Endometrial microvascular endothelial cells (primary cell): ENCODE measurements around the gene KRTAP10-1. TPM values are rescaled to one million over a fixed set of nuclear protein-coding genes. Genes with fewer than 3 reads are reported as not detected.
"Not testable (repeated sequence)": the region's sequence is repeated elsewhere in the genome, so short reads cannot be mapped to it uniquely, and the experiment has no call there.

Experiments used
- in situ Hi-C: cut with HindIII; loops from 2 replicates; pipeline ENCODE4 v1.10.0; 2017; ENCODE audit warnings: low sequenced_read_pairs, low pct_unique_long_range_greater_than_20kb; ENCODE audit errors: inconsistent ontology term
- total RNA-seq: library from RNA; depleted of rRNA; stranded (reverse); fragments of >200 nt; gene quantifications from one replicate; pipeline ENCODE4 v1.2.3, GENCODE V29; 2015; ENCODE audit errors: inconsistent ontology term

The KRTAP10-1 gene
- total RNA-seq, 1 donor from 2014 or later, result not detected

DNA sequence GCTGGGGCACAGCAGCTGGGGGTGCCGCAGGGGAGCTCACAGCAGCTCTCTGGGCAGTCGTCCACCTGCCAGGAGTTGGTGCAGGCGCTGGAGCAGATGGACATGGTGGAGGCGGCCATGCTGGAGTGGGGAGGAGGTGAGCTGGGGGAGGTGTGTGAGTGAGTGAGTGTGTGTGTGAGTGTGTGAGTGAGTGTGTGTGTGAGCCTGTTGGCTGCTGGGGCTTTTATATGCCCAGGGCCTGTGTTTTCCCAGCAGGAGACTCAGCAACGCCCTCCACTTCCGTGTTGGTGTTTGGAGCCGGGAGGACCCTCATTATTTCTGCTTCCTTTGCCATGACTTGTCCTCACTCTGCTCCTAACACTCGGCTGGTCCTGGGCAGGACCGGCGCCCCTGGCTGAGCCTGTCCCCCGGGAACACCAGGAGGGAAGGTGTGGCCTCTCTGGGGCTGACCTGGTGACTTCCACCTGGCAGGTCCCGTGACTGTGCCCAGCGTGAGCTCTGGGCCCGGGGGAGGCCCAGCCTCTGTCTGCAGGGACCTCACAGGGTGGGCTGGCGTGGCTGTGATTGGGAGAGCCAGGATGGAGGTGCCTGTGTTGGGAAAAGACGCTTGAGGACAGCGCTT lies 11.5 kb upstream of the KRTAP10-1 start, which contains the start of gene KRTAP10-2:
TSS of gene KRTAP10-2 (minus strand) at position 166 of the 622 bp plus-strand sequence. CDS start at position 119, 47 bp downstream.
- in situ Hi-C loops, result no loop called here

DNA sequence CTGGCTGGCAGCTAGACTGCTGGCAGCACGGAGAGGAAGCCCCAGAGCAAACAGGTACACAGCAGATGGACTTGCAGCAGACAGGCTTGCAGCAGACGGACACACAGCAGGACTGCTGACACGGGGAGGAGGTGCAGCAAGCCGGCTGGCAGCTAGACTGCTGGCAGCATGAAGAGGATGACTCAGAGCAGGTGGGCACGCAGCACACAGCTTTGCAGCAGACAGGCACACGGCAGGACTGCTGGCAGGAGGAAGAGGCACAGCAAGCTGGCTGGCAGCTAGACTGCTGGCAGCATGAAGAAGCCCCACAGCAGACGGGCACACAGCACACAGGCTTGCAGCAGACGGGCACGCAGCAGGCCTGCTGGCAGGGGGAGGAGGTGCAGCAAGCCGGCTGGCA lies 10.8 kb upstream of the KRTAP10-1 start:
- in situ Hi-C loops, result no loop called here

DNA sequence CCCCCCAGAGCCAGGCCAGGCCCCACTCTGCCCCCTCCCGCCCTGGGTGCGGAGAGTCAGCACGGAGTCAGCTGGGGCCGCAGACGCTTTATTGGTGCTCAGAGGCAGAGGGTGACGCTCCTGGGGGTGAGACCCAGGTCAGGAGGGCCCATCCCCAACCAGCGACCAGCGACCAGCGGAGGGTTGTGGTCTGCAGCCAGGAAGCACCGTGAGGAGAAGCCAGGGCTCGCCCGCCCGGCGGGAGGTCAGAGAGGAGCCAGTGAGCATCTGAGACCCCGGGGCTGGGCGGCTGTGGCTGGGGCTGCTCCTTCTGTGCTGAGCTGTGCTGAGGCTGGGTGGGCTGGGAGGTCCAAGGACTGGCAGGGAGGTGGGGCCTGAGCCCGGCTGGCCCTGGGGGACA lies 10.3 kb upstream of the KRTAP10-1 start:
- in situ Hi-C loops, result not testable (repeated sequence)

DNA sequence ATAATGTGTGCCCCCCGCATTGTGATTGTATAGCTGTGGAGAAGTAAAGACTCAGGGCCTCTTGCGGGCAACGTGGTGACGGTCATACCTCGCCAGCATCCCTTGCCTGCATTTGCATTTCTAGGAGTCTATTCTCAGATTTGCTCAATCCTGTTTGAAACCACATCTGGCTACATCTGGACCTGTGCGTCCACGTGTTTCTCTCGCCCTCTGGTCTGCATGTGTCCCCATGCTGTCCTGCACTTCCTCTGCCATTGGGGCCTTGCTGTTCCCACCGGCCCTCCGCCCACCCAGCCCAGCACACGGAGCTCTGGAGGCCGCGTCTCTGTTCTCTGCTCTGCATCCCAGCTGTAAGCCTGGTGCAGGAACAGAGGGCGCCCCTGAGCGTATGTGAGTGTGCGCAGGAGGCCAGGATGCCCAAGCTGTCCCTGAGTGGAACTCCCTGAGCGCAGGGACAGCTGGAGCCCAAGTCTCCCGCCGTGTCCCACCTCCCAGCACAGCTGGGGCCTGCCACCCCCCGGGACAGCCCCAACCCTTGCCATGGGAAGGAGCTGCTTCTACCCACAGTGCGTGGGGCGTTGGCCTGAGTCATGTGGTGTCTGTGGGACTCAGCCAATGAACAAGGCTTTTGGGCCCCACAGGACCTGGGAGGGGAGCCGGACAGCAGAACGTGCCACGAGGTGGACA lies 9.7 kb upstream of the KRTAP10-1 start:
- in situ Hi-C loops, result no loop called here

DNA sequence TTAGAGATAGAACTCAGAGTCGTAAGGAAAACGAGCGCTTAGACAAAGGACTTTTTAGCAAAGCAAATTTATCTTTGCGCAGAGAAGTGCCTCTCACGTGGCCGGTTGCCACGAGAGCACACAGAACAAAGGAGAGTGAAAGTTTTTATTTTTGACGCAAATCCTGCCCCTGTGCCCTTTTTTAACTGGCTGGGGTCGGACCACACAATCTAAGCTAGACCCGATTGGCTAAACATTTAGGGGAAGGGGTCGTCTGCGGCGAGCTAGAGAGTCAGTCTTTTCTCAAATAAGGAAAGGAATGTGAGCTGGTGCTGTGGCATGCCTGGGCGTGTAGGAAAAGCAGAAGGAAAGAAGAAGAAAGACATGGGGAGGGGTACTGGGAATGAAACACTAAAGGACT lies 8.9 kb upstream of the KRTAP10-1 start:
- in situ Hi-C loops, result no loop called here

DNA sequence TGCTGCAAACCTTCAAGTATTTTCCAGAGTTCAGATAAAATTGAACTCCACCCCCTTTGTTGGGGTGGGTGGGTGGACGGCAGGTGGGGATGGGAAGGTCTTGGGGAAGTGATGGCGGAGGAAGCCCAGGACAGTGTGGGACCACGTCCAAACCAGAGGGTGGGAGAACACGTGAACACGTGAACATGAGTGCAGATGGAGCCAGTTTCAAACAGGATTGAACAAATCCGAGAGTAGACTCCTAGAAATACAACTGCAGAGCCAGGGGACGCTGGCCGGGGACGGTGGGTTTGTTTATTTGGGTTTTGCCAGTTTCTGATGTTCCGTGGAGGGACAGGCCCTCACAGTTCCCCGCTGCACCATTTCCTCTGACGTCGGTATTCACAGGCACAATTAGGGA lies 8.4 kb upstream of the KRTAP10-1 start:
- in situ Hi-C loops, result no loop called here

DNA sequence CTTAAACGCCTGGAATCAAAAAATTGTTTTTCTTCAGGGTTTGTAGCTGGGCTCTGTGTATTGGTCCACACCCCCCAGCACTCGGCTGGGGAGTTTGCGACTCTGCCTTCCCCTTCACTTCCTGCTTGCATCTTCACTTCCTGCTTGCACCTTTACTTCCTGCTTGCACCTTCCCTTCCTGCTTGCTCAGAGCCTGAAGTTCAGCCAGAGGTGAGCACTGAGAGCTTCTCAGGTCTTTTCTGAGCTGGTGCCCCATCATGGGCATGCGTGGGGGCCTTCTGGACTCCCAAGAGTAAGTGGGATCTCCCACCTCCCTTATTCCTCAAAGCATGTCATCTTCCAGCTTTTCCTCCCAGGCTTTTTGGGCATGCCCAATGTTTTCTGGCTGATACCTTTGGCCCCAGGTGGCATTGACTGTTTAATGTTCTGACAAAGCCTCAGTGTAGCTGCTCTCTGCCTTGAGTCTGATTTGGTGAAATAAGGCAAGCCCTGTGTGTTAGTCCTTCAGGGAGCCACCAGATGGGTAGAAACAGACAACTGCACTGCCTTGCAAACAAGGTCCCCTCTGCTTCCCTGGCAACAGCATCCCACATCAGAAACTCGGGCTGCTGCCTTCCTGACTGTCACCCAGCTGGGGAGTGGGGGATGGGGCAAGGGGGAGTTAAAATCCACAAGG lies 7.8 kb upstream of the KRTAP10-1 start:
- in situ Hi-C loops, result no loop called here

DNA sequence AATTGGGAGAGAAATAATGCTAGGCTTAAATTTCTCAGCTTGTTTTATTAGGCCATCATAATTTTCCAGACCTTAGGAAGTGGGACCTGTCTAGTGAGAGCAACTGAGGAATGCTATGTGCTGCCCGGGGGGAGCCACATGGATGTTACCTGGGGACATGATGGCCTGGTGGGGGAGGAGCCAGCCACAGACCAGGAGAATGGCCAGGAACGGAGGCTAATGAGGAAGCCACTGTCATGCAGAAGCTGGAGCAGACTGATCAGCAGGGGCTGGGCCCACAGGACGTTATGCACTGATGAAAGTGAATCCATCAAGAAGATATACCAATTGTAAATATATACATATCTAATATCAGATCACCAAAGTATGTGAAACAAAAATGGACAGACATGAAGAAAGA lies 4.6 kb upstream of the KRTAP10-1 start:
- in situ Hi-C loops, result no loop called here

DNA sequence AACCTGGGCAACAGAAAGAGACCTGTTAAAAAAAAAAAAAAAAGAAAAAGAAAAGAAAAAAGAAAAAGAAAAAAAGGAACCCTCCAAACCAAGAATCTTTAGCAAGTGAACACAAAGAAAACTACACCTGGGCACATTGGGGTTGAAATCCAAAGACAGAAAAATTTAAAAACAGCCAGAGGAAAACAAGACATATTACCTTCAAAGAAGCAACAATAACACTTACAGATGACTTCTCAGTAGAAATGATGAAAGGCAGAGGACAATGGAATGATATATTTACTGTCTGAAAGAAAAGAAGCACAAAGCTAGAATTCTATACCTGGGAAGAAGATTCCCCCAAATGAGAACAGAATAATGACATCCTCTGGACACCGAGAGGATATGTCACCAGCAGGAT lies 2.7 kb upstream of the KRTAP10-1 start:
- in situ Hi-C loops, result no loop called here

DNA sequence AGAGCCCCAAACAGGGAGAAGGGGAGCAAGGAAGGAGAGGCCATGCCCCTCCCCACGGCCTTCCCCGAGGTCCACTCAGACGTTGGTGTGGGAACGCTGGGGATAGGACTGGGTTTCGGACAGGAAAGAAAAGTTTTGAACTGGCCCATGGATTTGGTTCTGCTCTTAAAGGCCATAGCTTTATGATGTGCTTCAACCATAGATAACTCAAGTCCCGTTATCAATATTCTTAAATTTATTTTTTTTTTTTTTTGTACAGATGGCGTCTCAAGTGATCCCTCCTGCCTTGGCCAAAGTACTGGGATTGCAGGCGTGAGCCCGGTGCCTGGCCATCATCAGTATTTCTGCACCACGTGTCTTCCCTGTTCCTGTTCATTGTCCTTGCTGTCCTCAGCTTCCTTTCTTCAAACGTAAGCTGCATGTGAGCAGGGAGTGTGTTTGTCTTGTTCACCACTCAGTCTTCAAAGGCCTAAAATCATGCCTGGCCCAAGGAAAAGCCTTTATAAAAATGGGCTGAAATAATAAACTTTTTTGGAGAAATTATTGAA lies 820 bp upstream of the KRTAP10-1 start:
- in situ Hi-C loops, result no loop called here

DNA sequence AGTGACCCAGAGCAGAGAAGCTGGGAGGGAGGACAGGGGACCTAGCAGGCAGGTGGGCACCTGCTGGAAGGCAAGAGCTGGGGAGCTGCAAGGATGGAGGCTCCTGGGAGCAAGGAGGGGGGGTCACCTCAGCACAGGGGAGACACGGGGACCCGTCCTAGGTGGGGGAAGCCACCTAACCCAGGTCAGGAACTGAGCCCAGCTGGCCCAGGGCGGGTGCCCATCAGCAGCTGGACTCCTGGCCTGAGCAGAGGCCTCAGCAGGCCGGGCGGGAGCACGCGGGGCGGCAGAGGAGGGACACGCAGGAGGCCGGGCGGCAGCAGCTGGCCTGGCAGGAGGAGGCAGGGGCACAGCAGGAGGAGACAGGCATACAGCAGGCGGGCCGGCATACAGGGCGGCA lies 949 bp downstream of the KRTAP10-1 start:
- in situ Hi-C loops, result no loop called here

DNA sequence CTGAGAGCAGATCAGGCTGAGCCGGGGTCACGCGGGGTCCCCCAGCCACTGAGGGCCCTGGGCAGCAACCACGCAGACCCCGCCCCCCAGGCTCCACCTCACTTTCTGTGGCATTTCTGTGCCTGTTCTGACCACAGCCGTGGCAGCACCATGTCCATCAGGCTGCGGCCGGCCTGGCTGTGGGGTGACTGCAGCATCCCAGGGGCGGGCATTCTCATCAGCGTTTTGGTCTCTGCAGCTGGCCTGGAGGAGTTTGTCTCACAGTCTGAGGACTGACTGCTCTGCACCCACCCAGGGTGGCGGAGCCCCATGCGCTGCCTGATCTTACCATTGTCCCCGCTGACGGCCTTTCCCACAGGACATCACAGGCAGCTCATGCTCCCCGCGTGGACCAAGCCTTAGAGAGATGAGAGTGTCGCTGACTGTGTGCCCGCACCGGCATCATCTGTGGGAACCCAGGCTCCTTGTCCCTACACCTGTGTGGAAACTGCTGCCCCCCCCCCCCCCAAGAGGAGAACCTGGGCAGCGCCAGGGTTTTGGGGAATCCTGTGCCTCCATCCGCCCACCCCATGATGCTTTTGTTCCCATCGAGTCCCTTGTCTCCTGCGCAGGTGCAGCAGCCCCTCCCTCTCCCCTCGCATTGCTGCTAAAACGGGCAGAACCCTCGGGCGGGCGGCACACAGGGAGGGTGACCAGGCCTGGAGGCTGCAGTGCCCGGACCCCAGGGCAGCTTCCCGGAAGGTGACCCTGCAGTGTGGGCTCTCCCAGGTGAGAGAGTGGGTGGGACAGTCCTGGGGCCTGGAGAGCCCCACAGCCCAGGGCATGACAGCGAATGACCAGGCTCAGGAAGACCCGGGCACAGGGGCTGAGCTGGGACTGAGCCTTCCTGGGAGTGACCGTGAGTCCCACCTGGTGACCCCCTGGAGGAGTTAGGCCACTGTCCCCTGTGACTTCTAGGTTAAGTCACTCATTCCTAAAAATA lies 1.8 kb downstream of the KRTAP10-1 start:
- in situ Hi-C loops, result no loop called here

DNA sequence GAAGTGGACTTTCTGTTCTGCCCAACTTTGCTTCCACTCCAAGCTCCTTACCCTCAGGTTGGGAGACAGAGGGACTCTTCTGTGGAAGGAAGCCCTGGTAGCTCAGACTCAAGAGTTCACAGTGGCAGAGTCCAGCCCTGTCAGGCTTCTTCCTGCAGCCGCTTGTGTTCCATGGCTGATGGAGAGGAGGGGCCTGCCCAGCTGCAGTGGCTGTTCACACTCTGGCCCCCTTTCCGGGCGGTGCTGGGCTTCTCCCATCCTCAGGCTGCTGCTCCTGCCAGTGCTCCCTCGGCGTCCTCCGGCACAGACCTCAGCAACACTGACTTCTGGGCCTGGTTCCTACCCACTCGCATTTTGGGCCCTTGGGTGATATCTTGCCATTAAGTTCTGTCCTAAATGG lies 4.0 kb downstream of the KRTAP10-1 start:
- in situ Hi-C loops, result no loop called here

DNA sequence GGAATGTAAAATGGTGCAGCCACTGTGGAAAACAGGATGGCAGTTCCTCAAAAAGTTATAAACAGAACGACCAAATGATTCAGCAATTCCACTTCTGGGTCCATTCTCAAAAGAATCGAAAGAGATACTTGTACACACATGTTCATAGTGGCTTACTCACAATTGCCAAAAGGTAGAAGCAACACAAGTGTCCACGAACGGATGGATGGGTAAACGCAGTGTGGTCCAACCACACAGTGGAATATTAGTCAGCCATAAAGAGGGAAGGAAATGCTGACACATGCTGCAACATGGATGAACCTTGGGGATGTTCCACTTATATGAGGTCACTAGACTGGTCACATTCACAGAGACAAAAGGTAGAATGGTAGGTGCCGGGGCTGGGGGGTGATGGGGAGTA lies 5.3 kb downstream of the KRTAP10-1 start:
- in situ Hi-C loops, result no loop called here

DNA sequence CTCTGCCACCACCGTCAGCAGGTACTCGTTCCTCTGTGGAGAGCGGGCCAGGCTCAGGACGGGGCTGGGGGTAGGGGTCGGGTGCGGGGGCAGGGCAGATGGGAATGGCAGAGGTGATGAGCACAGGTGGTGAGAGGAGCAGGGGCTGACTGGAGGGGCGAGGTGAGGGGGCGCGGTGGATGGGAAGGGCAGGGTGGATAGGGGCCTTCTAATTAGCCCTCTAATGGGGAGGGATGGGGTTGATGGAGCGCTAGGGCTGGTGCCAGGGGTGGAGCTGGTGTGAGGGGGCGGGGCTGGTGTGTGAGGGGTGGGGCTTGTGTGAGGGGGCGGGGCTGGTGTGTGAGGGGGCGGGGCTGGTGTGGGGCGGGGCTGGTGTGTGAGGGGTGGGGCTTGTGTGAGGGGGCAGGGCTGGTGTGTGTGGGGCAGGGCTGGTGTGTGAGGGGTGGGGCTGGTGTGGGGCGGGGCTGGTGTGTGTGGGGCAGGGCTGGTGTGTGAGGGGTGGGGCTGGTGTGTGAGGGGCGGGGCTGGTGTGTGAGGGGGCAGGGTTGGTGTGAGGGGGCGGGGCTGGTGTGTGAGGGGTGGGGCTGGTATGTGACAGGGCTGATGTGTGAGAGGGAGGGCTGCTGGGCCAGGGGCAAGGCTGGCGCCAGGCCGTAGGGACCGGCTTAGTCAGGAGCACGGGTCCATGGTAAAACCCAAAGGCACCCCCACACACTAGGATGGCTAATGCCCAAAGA lies 5.9 kb downstream of the KRTAP10-1 start:
- in situ Hi-C loops, result no loop called here

DNA sequence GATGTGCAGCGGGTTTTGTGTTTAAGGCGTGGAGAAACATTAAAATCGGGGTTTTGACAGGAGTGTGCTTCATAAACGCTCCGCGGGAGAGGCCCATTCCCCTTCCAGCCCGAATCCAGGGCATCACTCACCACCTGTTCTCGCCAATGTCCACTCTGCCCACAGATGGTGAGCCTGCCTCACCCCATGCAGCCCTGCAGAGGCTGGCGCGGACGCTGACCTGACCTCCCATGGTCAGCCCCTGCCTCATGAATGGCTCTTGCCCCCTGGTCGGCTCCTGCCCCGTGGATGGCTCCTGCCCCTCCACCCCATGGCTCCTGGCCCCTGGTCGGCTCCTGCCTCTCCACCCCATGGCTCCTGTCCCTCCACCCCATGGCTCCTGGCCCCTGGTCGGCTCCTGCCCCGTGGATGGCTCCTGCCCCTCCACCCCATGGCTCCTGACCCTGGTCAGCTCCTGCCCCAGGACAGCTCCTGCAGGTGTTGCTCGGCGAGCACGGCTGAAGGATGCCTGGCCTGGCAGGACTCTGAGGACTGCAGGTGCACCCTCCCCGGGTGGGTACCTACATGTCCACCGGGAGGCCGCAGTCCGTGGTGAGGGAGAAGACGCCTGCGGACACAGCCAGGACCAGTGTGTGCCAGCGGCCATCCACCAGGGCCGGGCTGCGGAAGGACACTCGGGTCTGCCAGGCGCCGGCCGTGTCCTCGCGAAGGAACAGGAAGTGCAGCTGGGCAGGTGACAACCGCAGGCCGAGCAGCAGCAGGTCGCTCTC lies 6.7 kb downstream of the KRTAP10-1 start:
- in situ Hi-C loops, result no loop called here

DNA sequence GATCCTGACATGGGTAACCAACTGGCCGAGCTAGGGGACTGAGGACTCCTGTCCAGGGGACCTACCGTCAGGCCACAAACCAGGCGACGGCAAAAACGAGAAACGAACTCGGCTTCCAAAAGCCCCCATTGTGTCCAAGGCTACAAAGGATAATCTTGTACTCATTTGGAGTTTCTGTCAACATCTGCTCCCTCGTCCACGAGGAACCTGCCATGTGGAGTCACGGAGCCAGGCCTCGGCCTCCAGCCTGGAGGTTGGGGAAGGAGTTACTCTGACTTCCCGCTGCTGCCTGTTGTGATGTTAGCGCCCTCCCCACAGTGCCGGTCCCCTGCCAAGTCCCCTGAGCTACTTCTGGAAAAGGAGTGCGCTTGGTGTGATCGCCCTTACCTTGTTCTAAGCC lies 7.3 kb downstream of the KRTAP10-1 start:
- in situ Hi-C loops, result no loop called here
